ENCODE results near the gene PSPN.

DNA sequence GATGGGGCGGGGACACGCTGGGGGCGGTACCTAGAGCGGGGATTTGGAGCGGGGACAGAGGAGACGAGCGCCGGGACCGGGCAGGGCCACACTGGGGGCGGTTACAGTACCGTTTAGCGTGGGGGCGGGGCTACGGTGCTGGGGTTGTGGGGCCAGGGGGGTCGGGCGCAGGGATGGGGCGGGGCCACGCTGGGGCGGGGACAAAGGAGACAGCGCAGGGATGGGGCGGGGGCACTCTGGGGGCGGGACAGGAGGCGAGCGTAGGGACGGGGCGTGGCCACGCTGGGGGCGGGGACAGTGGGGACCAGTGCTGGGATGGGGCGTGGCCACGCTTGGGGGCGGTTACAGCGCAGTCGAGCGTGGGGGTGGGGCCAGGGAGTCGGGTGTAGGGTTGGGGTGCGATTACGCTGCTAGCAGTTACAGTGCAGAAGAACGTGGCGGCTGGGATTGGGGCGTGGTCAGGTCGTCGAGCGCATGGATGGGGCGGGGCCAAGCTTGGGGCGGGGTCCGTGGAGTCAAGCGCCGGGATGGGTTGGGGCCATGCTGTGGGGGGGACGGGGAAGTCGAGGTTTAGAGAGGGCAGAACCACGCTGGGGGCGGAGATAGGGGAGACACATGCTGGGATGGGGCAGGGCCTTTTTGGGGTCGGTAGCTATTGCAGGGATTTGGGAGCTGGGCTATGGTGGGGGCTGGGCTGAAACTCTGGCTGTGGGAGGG, 2.5 kb downstream of the PSPN start:
- TF ChIP-seq, protein P1, sequence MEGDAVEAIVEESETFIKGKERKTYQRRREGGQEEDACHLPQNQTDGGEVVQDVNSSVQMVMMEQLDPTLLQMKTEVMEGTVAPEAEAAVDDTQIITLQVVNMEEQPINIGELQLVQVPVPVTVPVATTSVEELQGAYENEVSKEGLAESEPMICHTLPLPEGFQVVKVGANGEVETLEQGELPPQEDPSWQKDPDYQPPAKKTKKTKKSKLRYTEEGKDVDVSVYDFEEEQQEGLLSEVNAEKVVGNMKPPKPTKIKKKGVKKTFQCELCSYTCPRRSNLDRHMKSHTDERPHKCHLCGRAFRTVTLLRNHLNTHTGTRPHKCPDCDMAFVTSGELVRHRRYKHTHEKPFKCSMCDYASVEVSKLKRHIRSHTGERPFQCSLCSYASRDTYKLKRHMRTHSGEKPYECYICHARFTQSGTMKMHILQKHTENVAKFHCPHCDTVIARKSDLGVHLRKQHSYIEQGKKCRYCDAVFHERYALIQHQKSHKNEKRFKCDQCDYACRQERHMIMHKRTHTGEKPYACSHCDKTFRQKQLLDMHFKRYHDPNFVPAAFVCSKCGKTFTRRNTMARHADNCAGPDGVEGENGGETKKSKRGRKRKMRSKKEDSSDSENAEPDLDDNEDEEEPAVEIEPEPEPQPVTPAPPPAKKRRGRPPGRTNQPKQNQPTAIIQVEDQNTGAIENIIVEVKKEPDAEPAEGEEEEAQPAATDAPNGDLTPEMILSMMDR (IDR thresholded peaks at IDR 0.05), result no peak
- TF ChIP-seq POLR2A (IDR thresholded peaks at IDR 0.05), result no peak
